ENCODE data around the gene ENC1. TPM values are rescaled to one million over a fixed set of nuclear protein-coding genes. Genes with fewer than 3 reads are reported as not detected.

ENC1 gene
- polyA plus RNA-seq, 1 of the 3 experiments (the other 2 are of a cell fraction), result 20.3 TPM

GRCh38 chr5:74651710-74652109 lies 11.2 kb upstream of the ENC1 start:
- H2AFZ ChIP-seq (ENCODE audit: low read depth), result no peak overlapping the region
- H3K4me3 ChIP-seq (ENCODE audit: low read depth in 2 of 2, low read length in 1 of 2), result no peak overlapping the region
- H3K36me3 ChIP-seq (replicated peaks in 1 of 2; ENCODE audit: control insufficient read depth in 1 of 2, insufficient read depth in 2 of 2, low read length in 1 of 2), result no peaks in the 10 kb centered on the region
- H3K4me1 ChIP-seq (ENCODE audit: control insufficient read depth in 1 of 2, insufficient read depth in 2 of 2, low read depth in 1 of 2, low read length in 1 of 2), result peaks cover 6 to 10% of the 10 kb centered on the region in 2 experiments; a peak in 2 of 4 replicates
- H3K9me2 ChIP-seq, result no peaks in the 10 kb centered on the region
- TF ChIP-seq IRF3 (IDR thresholded peaks at IDR 0.05; ENCODE audit: low read depth, low read length) (no peak), CHD2 (IDR thresholded peaks at IDR 0.05; ENCODE audit: low read length, partially characterized antibody) (no peak), RAD21 (IDR thresholded peaks at IDR 0.05; ENCODE audit: low read length) (no peak), USF1 (IDR thresholded peaks at IDR 0.05; ENCODE audit: borderline replicate concordance, low read depth) (no peak), TCF12 (IDR thresholded peaks at IDR 0.05) (no peak), TEAD4 (IDR thresholded peaks at IDR 0.05; ENCODE audit: borderline replicate concordance, insufficient read depth) (no peak), JUND (IDR thresholded peaks at IDR 0.05) (no peak), TAF1 (IDR thresholded peaks at IDR 0.05; ENCODE audit: borderline replicate concordance, low read depth, low read length) (no peak), FOSL2 (IDR thresholded peaks at IDR 0.05; ENCODE audit: borderline replicate concordance, low read depth) (no peak), MXI1 (IDR thresholded peaks at IDR 0.05; ENCODE audit: low read depth, low read length) (no peak), MEF2A (IDR thresholded peaks at IDR 0.05; ENCODE audit: borderline replicate concordance, low read depth) (no peak), EP300 (IDR thresholded peaks at IDR 0.05; ENCODE audit: borderline replicate concordance in 1 of 2, low read depth in 1 of 2, low read length in 1 of 2) (no peak), REST (IDR thresholded peaks at IDR 0.05; ENCODE audit: low read depth, low read length) (no peak), YY1 (IDR thresholded peaks at IDR 0.05; ENCODE audit: low read depth) (no peak), RCOR1 (IDR thresholded peaks at IDR 0.05; ENCODE audit: low read length) (no peak), MAX (IDR thresholded peaks at IDR 0.05; ENCODE audit: low read depth) (no peak), POLR2AphosphoS5 (IDR thresholded peaks at IDR 0.05; ENCODE audit: low read depth, low read length) (no peak), CTCF (IDR thresholded peaks at IDR 0.05) (no peak), FOXJ3 (CRISPR knock-in tag; IDR thresholded peaks at IDR 0.05) (no peak)
- H3K79me2 ChIP-seq (ENCODE audit: insufficient read depth), result no peaks in the 10 kb centered on the region
- no peak overlapping the region for H3K9ac ChIP-seq
- no peak overlapping the region for H3K27ac ChIP-seq (ENCODE audit: low read depth in 2 of 2, low read length in 1 of 2)
- no peaks in the 10 kb centered on the region for H3F3A ChIP-seq (replicated peaks; ENCODE audit: insufficient read depth)
- no peaks in the 10 kb centered on the region for H3K9me3 ChIP-seq
- WGBS (ENCODE audit: low lambda C conversion rate), result 82% methylated on average over 3 of the region's 3 CpGs
- no peak overlapping the region for H3K4me2 ChIP-seq
- POLR2A ChIA-PET, result no interaction called here
- H4K20me1 ChIP-seq (ENCODE audit: insufficient read depth), result no peaks in the 10 kb centered on the region
- no peaks in the 10 kb centered on the region for H3K27me3 ChIP-seq (ENCODE audit: insufficient read depth)
- CTCF ChIA-PET, result interaction anchor here (0.7 to 1.0 kb wide), 2 partner anchors 745 to 1061 kb away, joined by 3 read pairs; no protein-coding TSS in a partner anchor
- no peak for DNase-seq
